ENCODE measurements around the gene CSKMT.
A peak's percentile ranks its signal among the peaks of the same experiment; 100 is the strongest.
"Not testable (repeated sequence)": the region's sequence is repeated elsewhere in the genome, so short reads cannot be mapped to it uniquely, and the experiment has no call there.

CSKMT gene

GRCh38 chr11:62665075-62665598 is at the start of gene CSKMT, which contains the start of gene C11orf98:
Gene CSKMT (plus strand): TSS chr11:62665312. CDS start chr11:62665880, 568 bp downstream.
Gene C11orf98 (minus strand): TSS chr11:62665210. CDS start chr11:62665169, 41 bp downstream.
- peak; percentile 92 to 93 for DNase-seq (ENCODE audit: extremely low read depth in 1 of 2, low read depth in 1 of 2)

- no peak for DNase-seq (ENCODE audit: extremely low read depth in 1 of 2, low read depth in 1 of 2)
Measured at GRCh38 chr11:62615521-62615920, 49.6 kb upstream of the CSKMT start.

- not testable (repeated sequence) for DNase-seq (ENCODE audit: extremely low read depth in 1 of 2, low read depth in 1 of 2)
Measured at GRCh38 chr11:62616957-62617356, 48.2 kb upstream of the CSKMT start.

- DNase-seq (ENCODE audit: extremely low read depth in 1 of 2, low read depth in 1 of 2): no peak
Measured at GRCh38 chr11:62621027-62621566, 44.0 kb upstream of the CSKMT start.

- DNase-seq (ENCODE audit: extremely low read depth in 1 of 2, low read depth in 1 of 2): peak; percentile 97 to 98
Measured at GRCh38 chr11:62621567-62622470, 43.3 kb upstream of the CSKMT start, which contains the start of gene B3GAT3. Gene B3GAT3 (minus strand): TSS chr11:62621986. CDS start chr11:62621947, 39 bp downstream.

GRCh38 chr11:62622476-62623089 is 42.5 kb upstream of the CSKMT start:
- DNase-seq (ENCODE audit: extremely low read depth in 1 of 2, low read depth in 1 of 2): no peak

- DNase-seq (ENCODE audit: extremely low read depth in 1 of 2, low read depth in 1 of 2): no peak
Measured at GRCh38 chr11:62627713-62628112, 37.4 kb upstream of the CSKMT start.

GRCh38 chr11:62632492-62632891 is 32.6 kb upstream of the CSKMT start:
- DNase-seq (ENCODE audit: extremely low read depth in 1 of 2, low read depth in 1 of 2): no peak

- no peak for DNase-seq (ENCODE audit: extremely low read depth in 1 of 2, low read depth in 1 of 2)
Measured at GRCh38 chr11:62644220-62644619, 20.9 kb upstream of the CSKMT start.

GRCh38 chr11:62645671-62645945 is 19.5 kb upstream of the CSKMT start:
- DNase-seq (ENCODE audit: extremely low read depth in 1 of 2, low read depth in 1 of 2): no peak

GRCh38 chr11:62645946-62646824 is 18.9 kb upstream of the CSKMT start, which contains the start of gene GANAB:
Gene GANAB (minus strand): TSS chr11:62646613. CDS start chr11:62646599, 14 bp downstream.
- DNase-seq (ENCODE audit: extremely low read depth in 1 of 2, low read depth in 1 of 2): peak; percentile 99

GRCh38 chr11:62646825-62647608 is 18.1 kb upstream of the CSKMT start:
- DNase-seq (ENCODE audit: extremely low read depth in 1 of 2, low read depth in 1 of 2): no peak

GRCh38 chr11:62647609-62648005 is 17.5 kb upstream of the CSKMT start:
- DNase-seq (ENCODE audit: extremely low read depth in 1 of 2, low read depth in 1 of 2): no peak

GRCh38 chr11:62648185-62648966 is 16.7 kb upstream of the CSKMT start:
- no peak for DNase-seq (ENCODE audit: extremely low read depth in 1 of 2, low read depth in 1 of 2)

- DNase-seq (ENCODE audit: extremely low read depth in 1 of 2, low read depth in 1 of 2): no peak
Measured at GRCh38 chr11:62648967-62649364, 16.1 kb upstream of the CSKMT start.

GRCh38 chr11:62649486-62649885 is 15.6 kb upstream of the CSKMT start:
- no peak for DNase-seq (ENCODE audit: extremely low read depth in 1 of 2, low read depth in 1 of 2)

- DNase-seq (ENCODE audit: extremely low read depth in 1 of 2, low read depth in 1 of 2): not testable (repeated sequence)
Measured at GRCh38 chr11:62650283-62650682, 14.8 kb upstream of the CSKMT start.

GRCh38 chr11:62652161-62653006 is 12.7 kb upstream of the CSKMT start:
- no peak for DNase-seq (ENCODE audit: extremely low read depth in 1 of 2, low read depth in 1 of 2)
